GM10248 (cell line): ENCODE results near the gene SLC43A1.

Experiments used
- CTCF ChIA-PET: fragments of 300-600 bp; sonication (Branson Sonifier 250); formaldehyde crosslinking; extraction: SDS; loops from one replicate; lab custom pipeline; 2021; ENCODE audit warnings: antibody characterized with exemption; lab: Yijun Ruan, JAX
- POLR2A ChIA-PET: fragments of 350-650 bp; sonication (Branson Sonifier 250); formaldehyde crosslinking; extraction: SDS; loops from one replicate; lab custom pipeline; 2020; ENCODE audit warnings: antibody characterized with exemption; lab: Yijun Ruan, JAX
- DNase-seq: peaks from one replicate; pipeline ENCODE4 v3.0.0; 2012; ENCODE audit errors: extremely low spot score
- TF ChIP-seq, protein P1 (sequence below): IDR thresholded peaks from 2 replicates; pipeline ENCODE4 v1.5.1; 2012; ENCODE audit warnings: mild to moderate bottlenecking, low read depth; ENCODE audit errors: extremely low read depth, missing control alignments, control extremely low read depth

SLC43A1 gene

DNA sequence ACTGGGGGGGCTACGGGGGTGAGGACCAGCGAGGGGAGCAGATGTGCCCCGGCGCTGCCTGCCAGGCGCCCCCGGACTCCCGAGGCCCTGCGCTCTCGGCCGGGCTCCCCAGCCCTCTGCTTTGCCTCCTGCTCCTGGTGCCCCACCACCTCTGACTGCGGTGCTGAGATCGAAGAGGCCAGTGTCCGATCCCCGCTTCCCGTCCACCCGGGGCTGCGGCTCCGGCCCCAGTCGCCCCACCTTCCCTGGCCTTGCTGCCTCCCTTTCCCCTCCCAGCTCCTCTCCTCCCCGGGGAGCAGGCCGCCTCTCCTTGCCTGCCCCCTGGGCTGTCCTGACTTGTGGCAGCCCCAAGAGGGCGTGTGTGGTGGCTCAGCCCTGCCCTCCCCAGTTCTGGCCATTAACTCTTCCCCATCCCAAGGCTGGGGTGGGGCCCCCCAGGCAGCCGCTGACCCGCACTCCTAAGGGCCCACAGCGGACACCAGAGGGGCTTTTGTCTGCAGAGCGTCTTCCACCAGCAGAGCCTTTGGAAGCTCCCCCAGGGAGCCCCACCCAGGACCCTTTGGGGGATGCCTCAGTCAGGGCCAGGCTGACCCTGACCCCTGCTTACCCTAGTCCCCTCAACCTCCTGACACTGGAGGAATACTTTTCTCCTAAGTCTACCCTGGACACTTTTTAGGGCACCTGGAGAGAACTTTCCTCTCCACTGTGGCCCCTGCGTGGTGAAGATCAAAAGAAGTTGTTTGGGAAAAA, 38.6 kb downstream of the SLC43A1 start:
- POLR2A ChIA-PET, result no interaction called here

DNA sequence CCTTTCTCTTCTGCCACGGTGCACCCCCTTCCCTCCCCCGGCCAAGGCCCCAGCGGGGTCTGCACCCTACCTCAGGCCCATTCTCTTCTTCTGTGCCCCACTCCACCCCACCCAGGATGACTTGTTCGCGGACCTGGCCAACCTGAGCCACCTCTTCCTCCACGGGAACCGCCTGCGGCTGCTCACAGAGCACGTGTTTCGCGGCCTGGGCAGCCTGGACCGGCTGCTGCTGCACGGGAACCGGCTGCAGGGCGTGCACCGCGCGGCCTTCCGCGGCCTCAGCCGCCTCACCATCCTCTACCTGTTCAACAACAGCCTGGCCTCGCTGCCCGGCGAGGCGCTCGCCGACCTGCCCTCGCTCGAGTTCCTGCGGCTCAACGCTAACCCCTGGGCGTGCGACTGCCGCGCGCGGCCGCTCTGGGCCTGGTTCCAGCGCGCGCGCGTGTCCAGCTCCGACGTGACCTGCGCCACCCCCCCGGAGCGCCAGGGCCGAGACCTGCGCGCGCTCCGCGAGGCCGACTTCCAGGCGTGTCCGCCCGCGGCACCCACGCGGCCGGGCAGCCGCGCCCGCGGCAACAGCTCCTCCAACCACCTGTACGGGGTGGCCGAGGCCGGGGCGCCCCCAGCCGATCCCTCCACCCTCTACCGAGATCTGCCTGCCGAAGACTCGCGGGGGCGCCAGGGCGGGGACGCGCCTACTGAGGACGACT, 39.3 kb downstream of the SLC43A1 start:
- peak; percentile 55 for DNase-seq
- POLR2A ChIA-PET, result no interaction called here
- TF ChIP-seq, protein P1, sequence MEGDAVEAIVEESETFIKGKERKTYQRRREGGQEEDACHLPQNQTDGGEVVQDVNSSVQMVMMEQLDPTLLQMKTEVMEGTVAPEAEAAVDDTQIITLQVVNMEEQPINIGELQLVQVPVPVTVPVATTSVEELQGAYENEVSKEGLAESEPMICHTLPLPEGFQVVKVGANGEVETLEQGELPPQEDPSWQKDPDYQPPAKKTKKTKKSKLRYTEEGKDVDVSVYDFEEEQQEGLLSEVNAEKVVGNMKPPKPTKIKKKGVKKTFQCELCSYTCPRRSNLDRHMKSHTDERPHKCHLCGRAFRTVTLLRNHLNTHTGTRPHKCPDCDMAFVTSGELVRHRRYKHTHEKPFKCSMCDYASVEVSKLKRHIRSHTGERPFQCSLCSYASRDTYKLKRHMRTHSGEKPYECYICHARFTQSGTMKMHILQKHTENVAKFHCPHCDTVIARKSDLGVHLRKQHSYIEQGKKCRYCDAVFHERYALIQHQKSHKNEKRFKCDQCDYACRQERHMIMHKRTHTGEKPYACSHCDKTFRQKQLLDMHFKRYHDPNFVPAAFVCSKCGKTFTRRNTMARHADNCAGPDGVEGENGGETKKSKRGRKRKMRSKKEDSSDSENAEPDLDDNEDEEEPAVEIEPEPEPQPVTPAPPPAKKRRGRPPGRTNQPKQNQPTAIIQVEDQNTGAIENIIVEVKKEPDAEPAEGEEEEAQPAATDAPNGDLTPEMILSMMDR, result no peak
- CTCF ChIA-PET, result interaction anchor here (0.6 to 9.2 kb wide), 12 partner anchors 9 to 169 kb away, joined by 3 to 200 read pairs (median 4); partner anchors contain the start of genes RTN4RL2, SLC43A3 and SSRP1

More for the DNA sequence above, 38.6 kb downstream of the SLC43A1 start:
- CTCF ChIA-PET, result interaction anchor here (0.6 to 9.2 kb wide), 16 partner anchors 9 to 168 kb away, joined by 3 to 200 read pairs (median 4); partner anchors contain the start of genes RTN4RL2, SLC43A3, SSRP1 and UBE2L6
- peak; percentile 77 for DNase-seq
- TF ChIP-seq, protein P1, result peak; percentile 62

DNA sequence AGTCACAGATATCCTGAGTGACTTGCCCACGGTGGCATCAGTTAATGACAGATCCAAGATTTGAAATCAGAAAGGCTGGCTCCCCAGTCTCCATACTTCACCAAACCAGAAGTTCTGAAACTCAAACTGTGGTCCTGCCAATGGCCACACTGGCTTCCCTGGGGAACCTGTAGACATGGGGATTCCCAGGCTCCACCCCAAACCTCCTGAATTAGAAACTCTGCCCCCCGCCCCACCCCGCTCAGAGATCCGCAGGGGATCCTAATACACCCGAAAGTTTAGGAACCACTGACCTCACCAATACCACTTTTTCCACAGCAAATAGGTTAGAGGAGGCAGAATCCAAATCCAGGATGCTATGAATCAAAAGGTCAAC, 39.8 kb downstream of the SLC43A1 start:
- ChIA-PET POLR2A (no interaction called here), CTCF (interaction anchor here (1.1 to 9.2 kb wide), 8 partner anchors 10 to 169 kb away, joined by 3 to 200 read pairs (median 6); partner anchors contain the start of genes RTN4RL2, SLC43A3 and SSRP1)
- DNase-seq, result no peak
- TF ChIP-seq, protein P1, result no peak

DNA sequence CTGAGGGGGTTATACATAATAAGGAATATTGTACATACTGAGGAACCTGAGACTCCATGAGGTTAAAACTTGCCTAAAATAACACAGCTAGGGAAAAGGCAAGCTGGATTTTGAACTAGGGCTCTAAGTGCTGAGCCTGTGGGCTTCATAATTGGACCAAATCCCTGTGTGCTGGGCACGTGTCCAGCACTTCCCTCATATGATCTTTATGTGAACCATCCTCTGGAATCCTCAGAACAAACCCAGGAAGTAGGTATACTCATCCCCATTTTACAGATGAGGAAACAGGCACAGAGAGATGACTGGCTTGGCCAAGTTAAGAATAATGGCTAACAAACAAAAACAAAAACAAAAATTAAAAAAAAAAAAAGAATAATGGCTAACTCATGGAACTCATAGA, 40.3 kb downstream of the SLC43A1 start:
- no peak for DNase-seq
- POLR2A ChIA-PET, result no interaction called here
- TF ChIP-seq, protein P1, result no peak
- CTCF ChIA-PET, result interaction anchor here (0.7 to 4.7 kb wide), 8 partner anchors 7 to 93 kb away, joined by 3 to 89 read pairs (median 6); partner anchors contain the start of gene RTN4RL2

DNA sequence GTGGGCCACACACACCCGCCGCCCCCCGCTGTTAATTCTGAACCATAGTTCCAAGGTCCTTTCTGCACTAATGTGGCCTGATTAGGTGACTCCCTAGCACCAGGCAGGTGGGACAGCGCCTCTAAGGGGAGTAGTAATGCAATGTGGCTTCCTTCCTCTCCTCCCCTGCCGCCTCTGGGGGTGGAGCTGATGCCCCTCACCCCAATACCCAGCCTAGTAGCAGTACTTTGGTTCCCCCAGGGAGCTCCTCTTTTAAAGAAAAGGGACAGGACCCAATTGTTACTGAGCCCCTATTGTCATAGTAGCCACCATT, 40.7 kb downstream of the SLC43A1 start:
- TF ChIP-seq, protein P1, result no peak
- CTCF ChIA-PET, result interaction anchor here (0.7 to 4.7 kb wide), 8 partner anchors 8 to 94 kb away, joined by 3 to 89 read pairs (median 6); partner anchors contain the start of gene RTN4RL2
- no peak for DNase-seq
- POLR2A ChIA-PET, result no interaction called here

DNA sequence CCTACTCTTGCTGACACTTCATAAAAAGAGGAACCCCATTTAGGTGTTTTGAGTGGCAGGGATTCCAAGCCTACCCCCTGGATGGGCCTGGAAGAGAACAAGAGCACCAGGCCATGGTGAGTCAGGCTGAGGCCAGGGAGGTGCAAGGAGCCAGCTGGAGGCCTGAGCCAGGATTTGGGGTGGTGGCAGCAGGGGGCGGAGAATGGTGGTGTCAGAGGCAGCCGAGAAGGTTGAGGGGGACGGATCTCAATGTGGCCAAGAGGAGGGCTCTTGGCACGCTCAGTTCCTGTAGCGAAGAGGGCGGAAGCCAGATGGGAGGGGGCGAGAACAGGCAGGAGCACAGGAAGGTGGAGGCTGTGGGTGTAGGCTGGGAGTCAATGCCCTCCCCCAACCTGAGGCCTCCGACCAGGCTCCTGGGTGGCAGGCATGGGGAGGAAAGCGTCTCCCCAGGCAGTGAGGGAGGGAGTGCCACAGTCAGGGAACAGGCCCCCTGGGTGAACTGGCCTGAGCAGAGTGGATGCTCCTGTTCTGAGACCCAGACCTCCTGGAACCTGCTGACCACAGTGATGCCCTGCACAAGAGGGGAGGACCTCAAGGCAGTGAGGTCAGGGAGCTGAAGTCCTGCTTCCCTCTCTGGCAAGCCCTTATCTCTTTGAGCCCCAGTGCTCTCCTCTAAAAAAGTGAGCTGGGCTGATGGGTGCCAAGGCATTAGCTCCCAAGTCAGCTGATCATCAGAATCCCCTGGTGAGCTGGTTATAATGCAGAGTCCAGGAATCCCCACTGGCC, 41.3 kb downstream of the SLC43A1 start:
- TF ChIP-seq, protein P1, result no peak
- ChIA-PET CTCF (interaction anchor here (0.7 to 4.7 kb wide), 10 partner anchors 8 to 94 kb away, joined by 3 to 89 read pairs (median 4); partner anchors contain the start of gene RTN4RL2), POLR2A (no interaction called here)
- DNase-seq, result no peak
